ENCODE data around the gene PPDPF. TPM values are rescaled to one million over a fixed set of nuclear protein-coding genes. Genes with fewer than 3 reads are reported as not detected.

PPDPF gene
- total RNA-seq, 1 donor from 2014 or later, result 135 TPM

DNA sequence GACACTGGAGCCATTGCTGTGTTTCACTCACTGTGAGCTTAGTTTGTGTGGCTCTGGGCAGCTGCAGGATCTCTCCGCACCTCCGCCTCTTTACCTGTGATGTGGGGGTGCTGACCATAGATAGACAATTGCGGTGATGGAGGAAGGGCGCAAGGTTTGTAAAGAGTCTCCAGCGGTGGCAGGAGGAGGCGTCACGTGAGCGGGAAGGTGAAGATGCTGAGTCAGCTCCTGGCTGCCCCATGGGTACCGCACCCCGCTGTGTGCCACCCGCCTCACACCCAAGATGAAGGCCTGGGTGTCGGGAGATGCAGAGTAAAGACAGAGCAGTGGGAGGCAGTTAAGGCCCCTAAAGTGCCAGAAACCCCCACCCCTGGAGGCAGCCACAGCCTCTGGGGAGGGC, 39.1 kb upstream of the PPDPF start:
- Mint-ChIP-seq H3K36me3 (ENCODE audit: low read depth) (no peaks in the 10 kb centered on the region), H3K27ac (no peak overlapping the region), H3K27me3 (ENCODE audit: low read depth) (peaks cover 7% of the 10 kb centered on the region), H3K9me3 (no peaks in the 10 kb centered on the region), H3K4me1 (ENCODE audit: low read depth) (no peaks in the 10 kb centered on the region), H3K4me3 (ENCODE audit: low read depth) (no peak overlapping the region)
- no peak for DNase-seq (ENCODE audit: low spot score)
- intact Hi-C loops (cut with micrococcal nuclease), result no loop called here

DNA sequence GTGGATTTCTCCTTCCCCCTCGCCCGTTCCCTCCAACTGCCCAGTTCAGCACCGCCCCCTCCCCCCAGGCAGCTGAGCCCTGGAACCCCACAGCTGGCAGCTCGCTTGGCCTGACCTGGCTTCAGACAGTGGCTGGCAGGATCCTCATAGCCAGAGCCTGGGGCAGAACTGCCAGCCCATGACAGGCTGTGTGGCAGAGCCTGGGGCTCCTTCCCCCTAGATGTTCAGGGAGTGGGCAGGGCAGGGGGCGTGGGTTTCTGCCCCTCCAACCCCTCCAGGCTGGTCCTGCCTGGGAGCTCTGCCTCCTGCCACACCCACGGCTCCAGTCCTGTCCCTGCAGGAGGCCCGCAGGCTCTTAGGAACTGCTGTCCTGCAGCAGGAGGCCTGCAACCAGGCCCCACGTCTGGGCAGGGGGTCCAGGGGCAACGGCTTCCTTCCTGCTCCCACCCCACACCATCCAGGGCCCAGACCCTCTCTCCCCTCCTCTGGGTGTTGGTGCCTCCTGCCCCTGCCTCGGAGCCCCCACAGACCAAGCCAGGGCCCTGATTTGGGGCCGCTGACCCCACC, 38.5 kb upstream of the PPDPF start:
- H3K4me1 Mint-ChIP-seq (ENCODE audit: low read depth), result no peaks in the 10 kb centered on the region
- H3K4me3 Mint-ChIP-seq (ENCODE audit: low read depth), result no peak overlapping the region
- H3K27ac Mint-ChIP-seq, result no peak overlapping the region
- DNase-seq (ENCODE audit: low spot score), result no peak
- H3K9me3 Mint-ChIP-seq, result no peaks in the 10 kb centered on the region
- H3K27me3 Mint-ChIP-seq (ENCODE audit: low read depth), result peaks cover 5% of the 10 kb centered on the region
- H3K36me3 Mint-ChIP-seq (ENCODE audit: low read depth), result no peaks in the 10 kb centered on the region
- intact Hi-C loops (cut with micrococcal nuclease), result no loop called here

DNA sequence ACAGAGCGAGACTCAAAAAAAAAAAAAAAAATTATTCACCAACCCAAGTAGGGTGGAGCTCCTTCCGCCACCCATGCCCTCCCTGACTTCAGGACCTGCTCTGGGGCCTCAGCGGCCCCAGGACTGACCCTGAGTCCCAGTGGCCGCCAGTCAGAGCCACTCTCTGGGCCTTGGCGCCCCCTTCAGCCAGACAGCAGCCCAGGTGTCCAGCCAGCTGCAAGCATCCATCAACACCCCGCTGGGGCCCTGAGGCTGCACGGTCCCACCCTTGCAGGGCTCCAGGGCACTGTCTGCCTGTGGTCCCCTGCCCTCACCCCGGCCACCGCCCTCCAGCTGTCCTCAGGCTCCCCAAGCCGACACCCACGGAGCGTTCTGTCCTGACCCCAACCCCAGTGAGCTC, 36.7 kb upstream of the PPDPF start:
- no peaks in the 10 kb centered on the region for H3K4me1 Mint-ChIP-seq (ENCODE audit: low read depth)
- DNase-seq (ENCODE audit: low spot score), result no peak
- H3K27me3 Mint-ChIP-seq (ENCODE audit: low read depth), result peaks cover 5% of the 10 kb centered on the region
- intact Hi-C loops (cut with micrococcal nuclease), result no loop called here
- no peaks in the 10 kb centered on the region for H3K9me3 Mint-ChIP-seq
- H3K27ac Mint-ChIP-seq, result no peak overlapping the region
- no peaks in the 10 kb centered on the region for H3K36me3 Mint-ChIP-seq (ENCODE audit: low read depth)
- H3K4me3 Mint-ChIP-seq (ENCODE audit: low read depth), result no peak overlapping the region

DNA sequence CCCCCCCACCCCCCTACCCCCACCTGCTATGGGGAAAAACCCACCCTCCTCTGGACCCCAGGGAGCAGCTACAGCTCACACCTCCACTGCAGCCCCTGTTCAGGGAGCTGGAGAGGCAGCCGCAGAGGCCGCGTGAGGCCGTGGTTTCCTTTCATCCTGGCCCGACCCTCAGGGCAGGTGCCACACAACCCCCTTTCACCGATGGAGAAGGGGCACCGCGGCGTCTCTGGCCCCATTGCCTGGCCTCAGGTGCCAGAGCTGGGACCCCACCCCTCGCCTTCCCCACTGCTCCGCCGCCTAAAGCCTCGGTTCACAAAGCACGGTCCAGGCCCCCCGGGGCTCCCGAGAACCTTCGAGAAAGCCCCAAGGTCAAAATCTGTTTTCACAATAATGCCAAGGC, 36.3 kb upstream of the PPDPF start:
- Mint-ChIP-seq H3K4me3 (ENCODE audit: low read depth) (no peak overlapping the region), H3K4me1 (ENCODE audit: low read depth) (no peaks in the 10 kb centered on the region), H3K36me3 (ENCODE audit: low read depth) (no peaks in the 10 kb centered on the region), H3K27ac (no peak overlapping the region), H3K27me3 (ENCODE audit: low read depth) (peaks cover 5% of the 10 kb centered on the region), H3K9me3 (no peaks in the 10 kb centered on the region)
- intact Hi-C loops (cut with micrococcal nuclease), result no loop called here
- DNase-seq (ENCODE audit: low spot score), result no peak

DNA sequence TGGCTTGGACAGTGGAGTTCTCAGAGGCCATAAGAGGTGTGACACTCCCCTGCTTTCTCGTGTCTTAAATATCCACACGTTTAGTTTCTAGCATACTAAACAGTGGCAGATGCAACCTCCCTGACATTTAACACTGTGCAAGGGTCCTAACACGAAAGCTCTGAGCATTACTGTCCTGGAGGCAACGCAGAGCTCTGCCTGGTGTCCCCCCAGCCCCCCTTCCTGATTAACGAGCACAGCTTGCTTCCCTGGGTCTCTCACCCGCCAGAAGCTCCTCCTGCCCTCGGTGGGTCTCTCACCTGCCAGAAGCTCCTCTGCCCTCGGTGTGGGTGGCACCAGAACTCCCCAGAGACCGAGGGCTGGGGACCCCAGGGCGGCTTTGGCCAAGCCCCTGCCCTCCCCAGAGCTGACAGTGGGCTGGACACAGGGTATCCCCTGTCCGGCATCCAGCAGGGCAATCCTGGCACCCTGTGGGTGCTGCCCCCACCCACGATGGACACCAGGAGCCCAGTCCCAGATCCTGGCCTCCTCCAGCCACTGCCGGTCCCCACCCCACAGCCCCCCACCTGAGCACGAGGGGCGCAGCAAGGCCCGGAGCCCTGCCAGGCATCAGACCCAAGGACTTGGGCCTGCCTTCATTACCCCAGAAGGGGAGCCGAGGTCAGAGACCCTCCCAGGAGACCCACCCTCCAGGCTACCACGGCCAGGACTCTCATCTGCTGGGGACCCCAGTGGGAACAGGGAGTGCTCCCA, 35.7 kb upstream of the PPDPF start:
- peaks cover 5% of the 10 kb centered on the region for H3K27me3 Mint-ChIP-seq (ENCODE audit: low read depth)
- H3K4me3 Mint-ChIP-seq (ENCODE audit: low read depth), result no peak overlapping the region
- no peaks in the 10 kb centered on the region for H3K9me3 Mint-ChIP-seq
- DNase-seq (ENCODE audit: low spot score), result no peak
- H3K36me3 Mint-ChIP-seq (ENCODE audit: low read depth), result no peaks in the 10 kb centered on the region
- intact Hi-C loops (cut with micrococcal nuclease), result no loop called here
- no peaks in the 10 kb centered on the region for H3K4me1 Mint-ChIP-seq (ENCODE audit: low read depth)
- no peak overlapping the region for H3K27ac Mint-ChIP-seq

DNA sequence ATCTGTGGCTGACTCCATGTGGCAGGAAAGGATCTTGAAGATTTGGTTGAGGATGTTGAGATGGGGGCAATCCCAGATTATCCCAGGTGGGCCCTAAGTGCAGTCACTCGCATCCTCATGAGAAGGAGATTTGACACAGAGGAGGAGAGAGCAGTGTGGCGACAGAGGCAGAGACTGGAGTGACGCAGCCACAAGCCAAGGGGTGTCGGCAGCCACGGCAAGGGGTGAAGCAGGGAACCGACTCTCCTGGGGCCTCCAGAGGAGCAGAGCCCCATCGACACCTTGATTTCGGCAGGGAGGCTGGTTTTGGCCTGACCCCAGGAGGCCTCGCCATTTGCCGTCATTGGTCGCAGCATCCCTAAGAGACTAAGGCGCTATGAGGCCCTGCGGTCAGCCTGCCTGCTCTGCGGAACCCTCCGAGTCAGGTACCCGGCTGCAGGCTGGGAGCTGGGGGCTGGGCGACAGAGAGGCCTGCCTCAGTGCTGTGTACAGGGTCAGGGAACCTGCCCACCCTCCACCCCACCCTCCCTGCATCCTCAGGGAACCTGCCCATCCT, 34.2 kb upstream of the PPDPF start:
- Mint-ChIP-seq H3K36me3 (ENCODE audit: low read depth) (no peaks in the 10 kb centered on the region), H3K4me1 (ENCODE audit: low read depth) (no peaks in the 10 kb centered on the region), H3K27ac (no peak overlapping the region), H3K9me3 (no peaks in the 10 kb centered on the region), H3K27me3 (ENCODE audit: low read depth) (peaks cover 5% of the 10 kb centered on the region), H3K4me3 (ENCODE audit: low read depth) (no peak overlapping the region)
- intact Hi-C loops (cut with micrococcal nuclease), result no loop called here
- no peak for DNase-seq (ENCODE audit: low spot score)

DNA sequence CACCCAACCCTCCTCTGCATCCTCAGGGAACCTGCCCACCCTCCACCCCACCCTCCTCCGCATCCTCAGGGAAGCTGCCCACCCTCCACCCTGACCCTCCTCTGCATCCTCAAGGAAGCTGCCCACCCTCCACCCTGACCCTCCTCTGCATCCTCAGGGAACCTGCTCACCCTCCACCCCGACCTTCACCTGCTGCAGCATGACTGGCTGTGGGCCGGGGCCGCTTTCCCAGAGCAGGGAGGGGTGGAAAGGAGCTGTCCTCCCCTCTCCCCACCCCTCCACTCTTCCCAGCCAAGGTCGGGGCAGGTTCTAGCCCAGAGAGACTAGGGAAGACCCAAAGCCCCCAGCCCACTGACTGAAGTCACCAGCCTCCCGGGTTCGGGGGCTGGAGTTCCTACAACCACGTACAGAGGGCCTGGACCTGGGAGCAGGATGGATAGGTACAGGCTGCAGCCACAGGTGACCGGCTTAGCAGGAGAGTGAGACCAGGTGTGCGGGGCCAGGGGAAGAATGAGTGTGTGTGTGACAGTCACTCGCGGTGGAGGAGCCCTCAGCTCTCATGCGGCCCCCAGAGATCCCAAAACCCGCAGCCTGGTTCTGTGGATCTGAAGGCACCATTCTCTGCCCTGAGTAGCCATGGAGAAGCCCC, 33.3 kb upstream of the PPDPF start:
- intact Hi-C loops (cut with micrococcal nuclease), result no loop called here
- H3K27me3 Mint-ChIP-seq (ENCODE audit: low read depth), result peaks cover 5% of the 10 kb centered on the region
- DNase-seq (ENCODE audit: low spot score), result no peak
- H3K9me3 Mint-ChIP-seq, result no peaks in the 10 kb centered on the region
- no peaks in the 10 kb centered on the region for H3K4me1 Mint-ChIP-seq (ENCODE audit: low read depth)
- no peaks in the 10 kb centered on the region for H3K36me3 Mint-ChIP-seq (ENCODE audit: low read depth)
- H3K4me3 Mint-ChIP-seq (ENCODE audit: low read depth), result no peak overlapping the region
- H3K27ac Mint-ChIP-seq, result no peak overlapping the region

DNA sequence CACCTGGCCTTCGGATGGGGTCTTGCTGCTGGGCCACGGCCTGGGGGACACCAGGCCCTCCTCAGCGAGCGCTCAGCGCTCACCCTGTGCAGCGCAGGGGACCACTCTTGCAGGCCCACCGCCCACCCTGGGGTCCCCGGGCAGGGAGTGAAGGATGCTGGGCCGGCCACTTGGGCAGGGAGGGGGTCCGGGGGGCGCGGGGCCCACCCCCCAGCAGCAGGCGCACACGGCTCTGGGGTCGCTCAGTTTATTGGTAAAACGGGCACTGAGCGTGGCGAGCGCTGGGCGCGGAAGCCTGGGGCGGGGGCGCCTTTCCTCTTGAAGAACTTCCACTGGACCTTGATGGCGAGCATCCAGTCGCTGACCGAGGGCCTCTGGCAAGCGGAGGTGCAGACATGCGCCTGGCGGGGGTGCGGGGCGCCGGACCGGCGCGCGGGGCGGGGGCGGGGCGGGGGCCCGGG, 32.8 kb upstream of the PPDPF start:
- Mint-ChIP-seq H3K4me1 (ENCODE audit: low read depth) (no peaks in the 10 kb centered on the region), H3K36me3 (ENCODE audit: low read depth) (no peaks in the 10 kb centered on the region)

DNA sequence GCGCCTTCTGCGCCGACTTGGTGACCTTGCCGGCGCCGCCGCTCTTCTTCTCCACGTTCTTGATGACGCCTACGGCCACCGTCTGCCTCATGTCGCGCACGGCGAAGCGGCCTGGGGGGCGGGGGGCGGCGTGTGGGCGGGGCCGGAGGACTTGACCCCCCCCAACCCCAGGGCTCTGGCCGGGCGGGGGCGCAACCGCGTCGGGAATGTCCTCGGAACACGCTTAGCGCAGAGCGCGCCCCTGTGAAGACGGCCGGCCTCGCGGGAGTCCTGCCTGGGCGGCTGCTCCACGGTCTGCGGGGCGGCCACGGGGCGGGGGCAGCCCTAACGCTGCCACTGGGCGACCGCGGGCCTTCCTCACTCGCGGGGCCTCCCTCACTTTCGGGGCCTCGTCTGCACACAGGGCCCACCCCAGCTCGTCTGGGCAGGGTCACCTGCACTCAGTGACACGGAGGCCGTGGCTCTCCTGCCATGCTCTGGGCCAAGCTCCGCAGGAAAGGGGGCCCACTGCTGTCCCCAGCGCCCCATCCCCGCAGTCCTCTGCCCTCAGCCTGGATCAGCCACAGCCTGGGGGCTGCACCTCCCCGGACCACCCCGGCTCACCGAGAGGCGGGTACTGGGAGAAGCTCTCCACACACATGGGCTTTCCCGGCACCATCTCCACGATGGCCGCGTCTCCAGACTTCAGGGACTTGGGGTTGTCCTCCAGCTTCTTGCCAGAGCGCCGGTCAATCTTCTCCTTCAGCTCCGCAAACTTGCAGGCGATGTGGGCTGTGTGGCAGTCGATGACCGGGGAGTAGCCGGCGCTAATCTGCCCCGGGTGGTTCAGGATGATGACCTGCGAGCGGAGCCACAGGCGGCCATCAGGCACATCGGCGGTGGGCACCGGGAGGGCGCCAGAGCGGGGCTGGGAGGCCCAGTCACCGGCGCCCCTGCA, 32.0 kb upstream of the PPDPF start:
- H3K4me1 Mint-ChIP-seq (ENCODE audit: low read depth), result no peaks in the 10 kb centered on the region
- peaks cover 5% of the 10 kb centered on the region for H3K27me3 Mint-ChIP-seq (ENCODE audit: low read depth)
- H3K36me3 Mint-ChIP-seq (ENCODE audit: low read depth), result no peaks in the 10 kb centered on the region
- H3K9me3 Mint-ChIP-seq, result no peaks in the 10 kb centered on the region
- no peak overlapping the region for H3K27ac Mint-ChIP-seq
- intact Hi-C loops (cut with micrococcal nuclease), result no loop called here
- no peak for DNase-seq (ENCODE audit: low spot score)
- H3K4me3 Mint-ChIP-seq (ENCODE audit: low read depth), result no peak overlapping the region

More for the DNA sequence above, 32.8 kb upstream of the PPDPF start:
- intact Hi-C loops (cut with micrococcal nuclease), result no loop called here
- Mint-ChIP-seq H3K9me3 (no peaks in the 10 kb centered on the region), H3K27ac (no peak overlapping the region), H3K27me3 (ENCODE audit: low read depth) (peaks cover 5% of the 10 kb centered on the region), H3K4me3 (ENCODE audit: low read depth) (no peak overlapping the region)
- no peak for DNase-seq (ENCODE audit: low spot score)

DNA sequence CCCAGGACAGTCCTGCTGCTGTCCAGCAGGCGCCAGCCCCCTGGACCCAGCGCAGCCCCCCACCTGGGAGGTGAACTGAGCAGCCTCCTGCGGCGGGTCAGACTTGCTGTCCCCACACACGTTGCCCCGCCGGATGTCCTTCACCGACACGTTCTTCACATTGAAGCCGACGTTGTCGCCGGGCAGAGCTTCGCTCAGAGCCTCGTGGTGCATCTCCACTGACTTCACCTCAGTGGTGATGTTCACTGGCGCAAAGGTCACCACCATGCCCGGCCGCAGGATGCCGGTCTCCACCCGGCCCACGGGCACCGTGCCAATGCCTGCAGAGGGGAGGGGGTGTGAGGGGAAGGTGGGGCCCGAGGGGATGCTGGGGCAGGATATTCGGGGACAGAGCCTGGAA, 30.1 kb upstream of the PPDPF start:
- Mint-ChIP-seq H3K4me3 (ENCODE audit: low read depth) (no peak overlapping the region), H3K27ac (no peak overlapping the region)

DNA sequence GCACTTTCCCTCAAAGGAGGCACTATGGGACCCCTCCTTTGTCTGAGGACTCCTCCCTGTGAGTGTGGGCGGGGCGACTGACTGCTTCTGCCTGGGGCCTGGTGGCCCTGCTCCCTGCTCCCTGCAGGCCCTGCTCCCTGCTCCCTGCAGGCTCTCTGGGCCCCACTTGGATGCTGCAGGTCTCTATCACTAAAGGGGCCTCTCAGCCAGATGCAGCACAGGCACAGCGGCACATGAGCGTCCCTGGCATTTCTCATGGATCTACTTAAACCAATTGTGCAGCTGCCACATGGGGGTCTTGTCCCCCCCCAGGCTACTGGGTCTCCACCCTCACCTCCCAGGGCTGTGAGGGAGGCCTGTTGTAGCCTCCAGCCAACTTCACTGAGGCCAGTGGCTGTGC, 29.5 kb upstream of the PPDPF start:
- H3K36me3 Mint-ChIP-seq (ENCODE audit: low read depth), result no peaks in the 10 kb centered on the region
- H3K9me3 Mint-ChIP-seq, result no peaks in the 10 kb centered on the region
- peaks cover 2% of the 10 kb centered on the region for H3K27me3 Mint-ChIP-seq (ENCODE audit: low read depth)
- H3K4me3 Mint-ChIP-seq (ENCODE audit: low read depth), result no peak overlapping the region
- H3K4me1 Mint-ChIP-seq (ENCODE audit: low read depth), result no peaks in the 10 kb centered on the region
- no peak for DNase-seq (ENCODE audit: low spot score)
- intact Hi-C loops (cut with micrococcal nuclease), result no loop called here
- H3K27ac Mint-ChIP-seq, result no peak overlapping the region

More for the DNA sequence above, 30.1 kb upstream of the PPDPF start:
- H3K27me3 Mint-ChIP-seq (ENCODE audit: low read depth), result peaks cover 2% of the 10 kb centered on the region
- no peak for DNase-seq (ENCODE audit: low spot score)
- no peaks in the 10 kb centered on the region for H3K4me1 Mint-ChIP-seq (ENCODE audit: low read depth)
- H3K9me3 Mint-ChIP-seq, result no peaks in the 10 kb centered on the region
- no peaks in the 10 kb centered on the region for H3K36me3 Mint-ChIP-seq (ENCODE audit: low read depth)
- intact Hi-C loops (cut with micrococcal nuclease), result no loop called here

DNA sequence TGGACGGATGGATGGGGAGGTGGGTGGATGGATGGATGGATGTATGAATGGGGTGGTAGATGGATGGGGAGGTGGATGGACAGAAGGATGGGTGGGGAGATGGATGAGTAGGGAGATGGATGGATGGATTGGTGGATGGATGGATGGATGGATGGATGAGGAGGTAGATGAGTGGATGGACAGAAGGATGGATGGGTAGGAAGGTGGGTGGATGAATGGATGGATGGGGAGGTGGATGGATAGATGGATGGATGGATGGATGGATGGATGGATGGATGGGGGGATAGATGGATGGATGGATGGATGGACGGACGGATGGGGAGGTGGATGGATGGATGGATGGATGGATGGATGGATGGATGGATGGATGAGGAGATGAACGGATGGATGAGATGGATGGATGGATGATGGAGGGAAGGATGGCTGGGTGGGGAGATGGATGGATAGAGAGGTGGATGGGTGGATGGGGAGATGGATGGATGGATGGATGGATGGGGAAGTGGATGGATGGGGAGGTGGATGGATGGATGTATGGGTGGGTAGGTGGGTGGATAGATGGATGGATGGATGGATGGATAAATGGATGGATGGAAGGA, 28.8 kb upstream of the PPDPF start:
- no peak for DNase-seq (ENCODE audit: low spot score)
- H3K4me1 Mint-ChIP-seq (ENCODE audit: low read depth), result peaks cover 2% of the 10 kb centered on the region
- intact Hi-C loops (cut with micrococcal nuclease), result no loop called here
- H3K27me3 Mint-ChIP-seq (ENCODE audit: low read depth), result peaks cover 3% of the 10 kb centered on the region
- H3K9me3 Mint-ChIP-seq, result no peaks in the 10 kb centered on the region
- H3K4me3 Mint-ChIP-seq (ENCODE audit: low read depth), result no peak overlapping the region
- H3K36me3 Mint-ChIP-seq (ENCODE audit: low read depth), result no peaks in the 10 kb centered on the region
- H3K27ac Mint-ChIP-seq, result no peak overlapping the region
